AG09319 (cell line): ENCODE measurements around the gene LHFPL5.

Experiments
- DNase-seq: peaks from one replicate; pipeline ENCODE4 v3.0.0-alpha.2; 2010; ENCODE audit warnings: low read depth; ENCODE audit errors: extremely low read depth
- TF ChIP-seq, protein P1 (sequence below): IDR thresholded peaks from 2 replicates; pipeline ENCODE4 v1.5.1; 2011; ENCODE audit warnings: low read depth, mild to moderate bottlenecking, inconsistent platforms, low read length, moderate library complexity

The LHFPL5 gene

DNA sequence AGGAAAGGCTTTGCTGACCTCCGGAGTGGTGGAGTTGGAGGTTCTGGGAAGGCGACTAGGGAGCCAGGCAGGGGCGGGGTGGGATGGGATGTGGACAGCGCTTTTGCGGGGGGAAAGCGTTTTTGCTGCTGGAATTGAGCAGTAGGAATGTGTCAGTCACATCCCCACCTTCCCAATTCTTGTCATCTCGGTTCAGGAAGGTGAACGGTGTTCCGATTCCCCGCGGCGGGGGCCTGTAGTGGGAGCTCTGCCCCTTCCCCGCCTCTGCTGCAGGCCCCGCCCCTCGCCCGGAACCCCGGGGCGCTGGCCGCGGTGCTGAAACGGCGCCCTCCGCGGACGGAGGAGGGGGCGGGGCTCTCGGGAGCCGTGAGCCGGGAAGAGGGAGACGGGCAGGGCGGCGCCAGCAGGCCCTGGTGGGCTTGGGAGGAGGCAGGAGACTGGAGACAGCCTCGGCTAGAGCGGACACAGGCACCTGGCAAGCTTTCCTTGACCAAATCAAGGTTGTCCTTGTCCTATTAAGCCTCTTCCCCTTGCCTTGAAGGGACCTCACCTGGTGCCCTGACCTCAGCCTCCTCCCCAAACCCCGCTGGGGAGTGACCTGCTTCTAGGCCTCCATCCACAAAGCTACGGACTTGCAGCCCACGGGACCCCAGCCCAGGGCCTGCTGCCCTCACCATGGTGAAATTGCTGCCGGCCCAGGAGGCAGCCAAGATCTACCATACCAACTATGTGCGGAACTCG, at the start of gene LHFPL5:
Gene LHFPL5 (plus strand): TSS at position 357 of the 741 bp plus-strand sequence. CDS start 319 bp downstream, at position 676.
- no peak for DNase-seq
- TF ChIP-seq, protein P1, sequence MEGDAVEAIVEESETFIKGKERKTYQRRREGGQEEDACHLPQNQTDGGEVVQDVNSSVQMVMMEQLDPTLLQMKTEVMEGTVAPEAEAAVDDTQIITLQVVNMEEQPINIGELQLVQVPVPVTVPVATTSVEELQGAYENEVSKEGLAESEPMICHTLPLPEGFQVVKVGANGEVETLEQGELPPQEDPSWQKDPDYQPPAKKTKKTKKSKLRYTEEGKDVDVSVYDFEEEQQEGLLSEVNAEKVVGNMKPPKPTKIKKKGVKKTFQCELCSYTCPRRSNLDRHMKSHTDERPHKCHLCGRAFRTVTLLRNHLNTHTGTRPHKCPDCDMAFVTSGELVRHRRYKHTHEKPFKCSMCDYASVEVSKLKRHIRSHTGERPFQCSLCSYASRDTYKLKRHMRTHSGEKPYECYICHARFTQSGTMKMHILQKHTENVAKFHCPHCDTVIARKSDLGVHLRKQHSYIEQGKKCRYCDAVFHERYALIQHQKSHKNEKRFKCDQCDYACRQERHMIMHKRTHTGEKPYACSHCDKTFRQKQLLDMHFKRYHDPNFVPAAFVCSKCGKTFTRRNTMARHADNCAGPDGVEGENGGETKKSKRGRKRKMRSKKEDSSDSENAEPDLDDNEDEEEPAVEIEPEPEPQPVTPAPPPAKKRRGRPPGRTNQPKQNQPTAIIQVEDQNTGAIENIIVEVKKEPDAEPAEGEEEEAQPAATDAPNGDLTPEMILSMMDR, result no peak

- no peak for DNase-seq
- TF ChIP-seq, protein P1, result peak; percentile 8
These were observed 47.6 kb upstream of the LHFPL5 start for GRCh38 chr6:35757456-35758123.

DNA sequence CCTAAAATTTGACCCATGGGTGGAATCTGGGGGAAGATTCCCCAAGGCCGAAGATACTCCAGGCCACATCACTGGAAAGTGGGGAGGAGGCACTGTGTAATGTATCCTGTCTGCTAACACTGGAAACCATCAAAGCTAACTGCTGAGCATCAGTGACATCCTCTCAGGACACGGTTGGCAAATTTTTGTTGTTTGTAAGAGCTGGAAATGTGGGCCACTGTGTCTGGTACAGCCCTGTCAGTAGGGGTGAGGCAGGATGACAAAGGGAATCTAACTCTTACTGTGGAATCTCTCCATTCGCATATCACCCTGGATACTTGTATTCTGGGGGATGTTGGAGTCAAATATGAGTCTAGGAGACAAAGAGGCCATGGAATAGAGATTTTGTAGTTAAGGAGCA, 45.7 kb upstream of the LHFPL5 start:
- TF ChIP-seq, protein P1, result no peak

DNA sequence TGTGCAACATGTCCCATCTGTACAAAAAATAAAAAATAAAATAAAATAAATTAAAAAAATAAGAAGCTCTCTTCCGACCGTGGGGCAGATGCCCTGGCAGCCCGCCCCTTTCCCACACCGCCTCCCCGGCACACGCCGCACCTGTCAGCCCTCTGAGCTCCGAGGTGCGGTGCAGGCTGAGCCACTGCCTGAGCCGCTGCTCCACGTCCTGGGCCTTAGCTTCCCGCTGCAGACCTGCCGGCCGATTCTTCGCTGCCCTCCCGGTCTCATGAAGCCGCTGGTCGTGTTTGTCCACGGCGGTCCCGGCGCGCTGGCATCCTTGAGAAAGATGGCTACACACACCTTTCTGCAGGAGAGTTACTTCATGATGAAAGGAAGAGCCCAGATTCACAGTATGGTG, 39.4 kb upstream of the LHFPL5 start:
- no peak for DNase-seq
- TF ChIP-seq, protein P1, result no peak

More for the DNA sequence above, 45.7 kb upstream of the LHFPL5 start:
- DNase-seq, result no peak

GRCh38 chr6:35769211-35769610, 35.9 kb upstream of the LHFPL5 start:
- TF ChIP-seq, protein P1, result no peak
- DNase-seq, result no peak

DNA sequence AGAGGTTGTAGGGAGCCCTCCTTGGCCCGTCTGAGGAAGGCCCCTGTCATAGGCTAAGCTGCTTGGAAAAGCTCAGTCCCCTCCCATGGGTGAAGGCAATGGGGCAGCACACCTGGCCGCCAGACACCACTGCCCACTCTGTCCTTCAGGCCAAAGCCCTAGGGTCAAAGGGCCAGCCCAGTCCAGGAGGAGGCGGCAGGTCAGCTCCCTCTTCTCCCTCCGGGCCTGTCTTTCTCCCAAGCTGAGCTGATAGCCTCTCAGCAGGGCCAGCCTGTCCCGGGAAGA, 33.9 kb upstream of the LHFPL5 start:
- no peak for DNase-seq
- TF ChIP-seq, protein P1, result no peak

- no peak for DNase-seq
- TF ChIP-seq, protein P1, result no peak
These were observed 30.9 kb upstream of the LHFPL5 start for GRCh38 chr6:35774116-35774794.
